Tibial nerve (tissue), 4 donors: Measurements from ENCODE around the gene C2orf76.

Experiments
- EP300 ChIP-seq, 2 donors: sonication (generic); formaldehyde crosslinking; IDR thresholded peaks; one replicate each; pipeline ENCODE4 v1.6.1; 2017; ENCODE audit warnings: antibody characterized with exemption in 2 of 2, mild to moderate bottlenecking in 1 of 2
- POLR2A ChIP-seq, 2 donors: fragments of 450-650 bp; IDR thresholded peaks; one replicate each; pipeline ENCODE4 v1.6.1; 2017; ENCODE audit warnings: antibody characterized with exemption in 2 of 2, mild to moderate bottlenecking in 2 of 2, moderate library complexity in 2 of 2
- TF ChIP-seq, protein P1 (sequence below), 5 experiments: fragments of 200-600 bp in 3 of 5; fragments of 450-650 bp in 2 of 5; sonication (generic) in 3 of 5; IDR thresholded peaks; one replicate each; pipeline ENCODE4 v1.5.1; 2016 to 2019; ENCODE audit warnings: antibody characterized with exemption in 5 of 5, mild to moderate bottlenecking in 3 of 5, moderate library complexity in 2 of 5

DNA sequence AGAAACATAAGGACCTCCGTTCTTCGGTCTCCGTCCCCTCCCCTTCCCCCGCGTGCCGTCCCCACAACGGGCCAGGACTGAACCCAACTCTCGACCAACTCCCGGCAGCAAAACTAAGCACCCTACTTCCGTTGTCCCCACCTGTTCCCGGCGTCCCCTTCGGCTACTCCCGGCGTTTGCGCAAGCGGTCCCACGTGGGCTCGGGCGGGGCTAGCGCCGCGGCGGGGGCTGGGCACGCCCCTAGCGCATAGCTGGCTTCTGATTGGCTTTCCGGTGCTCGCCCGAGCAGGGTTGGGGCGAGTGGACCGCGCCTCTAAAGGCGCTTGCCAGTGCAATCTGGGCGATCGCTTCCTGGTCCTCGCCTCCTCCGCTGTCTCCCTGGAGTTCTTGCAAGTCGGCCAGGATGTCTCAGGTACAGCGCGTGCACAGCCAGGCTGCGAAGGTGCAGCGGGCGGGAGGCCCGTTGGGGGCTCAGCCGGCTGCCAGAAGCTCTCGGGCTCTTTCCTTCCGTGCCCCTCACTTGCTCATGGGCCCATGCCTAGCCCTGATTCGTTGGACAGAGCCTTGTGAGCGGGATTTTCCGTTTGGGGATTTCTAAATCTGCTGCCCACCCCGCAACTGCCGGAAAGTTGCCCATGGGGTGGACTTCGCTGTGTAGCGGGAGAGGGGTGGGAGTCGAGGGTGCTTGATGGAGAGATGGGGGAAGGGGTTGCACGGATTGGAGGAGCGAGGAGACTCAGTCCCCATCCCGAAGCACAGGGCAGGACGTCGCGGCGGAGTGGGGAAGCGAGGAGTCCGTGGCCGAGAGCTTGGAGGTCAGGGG lies at the start of gene C2orf76, which contains the start of gene DBI:
- TF ChIP-seq, protein P1, sequence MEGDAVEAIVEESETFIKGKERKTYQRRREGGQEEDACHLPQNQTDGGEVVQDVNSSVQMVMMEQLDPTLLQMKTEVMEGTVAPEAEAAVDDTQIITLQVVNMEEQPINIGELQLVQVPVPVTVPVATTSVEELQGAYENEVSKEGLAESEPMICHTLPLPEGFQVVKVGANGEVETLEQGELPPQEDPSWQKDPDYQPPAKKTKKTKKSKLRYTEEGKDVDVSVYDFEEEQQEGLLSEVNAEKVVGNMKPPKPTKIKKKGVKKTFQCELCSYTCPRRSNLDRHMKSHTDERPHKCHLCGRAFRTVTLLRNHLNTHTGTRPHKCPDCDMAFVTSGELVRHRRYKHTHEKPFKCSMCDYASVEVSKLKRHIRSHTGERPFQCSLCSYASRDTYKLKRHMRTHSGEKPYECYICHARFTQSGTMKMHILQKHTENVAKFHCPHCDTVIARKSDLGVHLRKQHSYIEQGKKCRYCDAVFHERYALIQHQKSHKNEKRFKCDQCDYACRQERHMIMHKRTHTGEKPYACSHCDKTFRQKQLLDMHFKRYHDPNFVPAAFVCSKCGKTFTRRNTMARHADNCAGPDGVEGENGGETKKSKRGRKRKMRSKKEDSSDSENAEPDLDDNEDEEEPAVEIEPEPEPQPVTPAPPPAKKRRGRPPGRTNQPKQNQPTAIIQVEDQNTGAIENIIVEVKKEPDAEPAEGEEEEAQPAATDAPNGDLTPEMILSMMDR (IDR thresholded peaks at IDR 0.05), result peak in 1 of 5 experiments; percentile 33
- TF ChIP-seq POLR2A (IDR thresholded peaks at IDR 0.05) (peak; percentile 72 to 91), EP300 (IDR thresholded peaks at IDR 0.05) (peak; percentile 95 to 98)
